GM10847 (cell line): ENCODE results near the gene YRDC.

Experiments used
- POLR2A ChIP-seq: IDR thresholded peaks from 2 replicates; pipeline ENCODE4 v1.6.1; 2011; ENCODE audit not compliant: insufficient read length; ENCODE audit errors: extremely low read depth

Gene YRDC

GRCh38 chr1:37795340-37796125, 12.5 kb downstream of the YRDC start:
- TF ChIP-seq POLR2A, result no peak

GRCh38 chr1:37794372-37795339, 13.4 kb downstream of the YRDC start:
- TF ChIP-seq POLR2A, result no peak

- TF ChIP-seq POLR2A, result peak; percentile 42
These were observed 14.1 kb downstream of the YRDC start, which contains the start of gene MANEAL for GRCh38 chr1:37793773-37794371. TSS of gene MANEAL (plus strand) at chr1:37793847. CDS start at chr1:37794183, 336 bp downstream.

GRCh38 chr1:37792943-37793686, 14.9 kb downstream of the YRDC start:
- no peak for TF ChIP-seq POLR2A

GRCh38 chr1:37782491-37782890, 25.5 kb downstream of the YRDC start:
- no peak for TF ChIP-seq POLR2A

- no peak for TF ChIP-seq POLR2A
These were observed 29.4 kb downstream of the YRDC start for GRCh38 chr1:37778654-37779053.

GRCh38 chr1:37776946-37777516, 31.0 kb downstream of the YRDC start:
- TF ChIP-seq POLR2A, result no peak

GRCh38 chr1:37767488-37767887, 40.5 kb downstream of the YRDC start:
- no peak for TF ChIP-seq POLR2A

GRCh38 chr1:37765916-37766664, 41.9 kb downstream of the YRDC start:
- TF ChIP-seq POLR2A, result no peak

- TF ChIP-seq POLR2A, result no peak
These were observed 43.0 kb downstream of the YRDC start, which contains the start of gene EPHA10 for GRCh38 chr1:37764888-37765441. TSS of gene EPHA10 (minus strand) at chr1:37765120. CDS start at chr1:37765066, 54 bp downstream.

GRCh38 chr1:37764414-37764825, 43.6 kb downstream of the YRDC start:
- TF ChIP-seq POLR2A, result no peak

- TF ChIP-seq POLR2A, result no peak
These were observed 44.1 kb downstream of the YRDC start for GRCh38 chr1:37763791-37764413.

GRCh38 chr1:37762516-37762915, 45.5 kb downstream of the YRDC start:
- TF ChIP-seq POLR2A, result no peak
